Gastroesophageal sphincter (tissue), 3 donors: ENCODE data around the gene SHISA9.

Source experiments
- CTCF ChIP-seq, 4 experiments: fragments of 200-600 bp in 2 of 4; fragments of 450-650 bp in 2 of 4; sonication (generic) in 1 of 4; IDR thresholded peaks; one replicate each; pipeline ENCODE4 v1.5.1; 2017 to 2019; ENCODE audit warnings: antibody characterized with exemption in 4 of 4, mild to moderate bottlenecking in 2 of 4, moderate library complexity in 2 of 4
- POLR2A ChIP-seq, 2 donors: fragments of 450-650 bp; IDR thresholded peaks; one replicate each; pipeline ENCODE4 v1.6.1; 2017; ENCODE audit warnings: antibody characterized with exemption in 2 of 2, mild to moderate bottlenecking in 2 of 2, moderate library complexity in 1 of 2

DNA sequence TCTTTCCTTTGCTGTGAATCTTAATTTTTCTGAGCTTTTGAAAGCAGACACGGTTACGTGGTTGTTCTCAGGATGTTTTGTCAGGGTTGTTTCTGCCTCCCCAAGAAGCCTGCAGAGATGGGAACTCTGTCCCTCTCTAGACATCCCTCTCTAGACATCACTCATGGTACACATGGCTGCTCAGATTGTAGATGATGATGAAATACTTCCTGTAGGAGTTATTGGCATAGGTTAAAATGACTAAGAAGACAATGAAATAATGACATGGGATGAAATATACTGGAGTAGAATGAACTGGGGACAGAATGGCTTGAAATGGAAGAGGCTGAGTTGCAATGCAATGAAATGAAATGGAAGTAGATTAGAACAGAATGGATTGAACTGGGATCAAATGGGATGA lies 253.4 kb downstream of the SHISA9 start:
- no peak for TF ChIP-seq CTCF (IDR thresholded peaks at IDR 0.05)
- no peak for TF ChIP-seq POLR2A (IDR thresholded peaks at IDR 0.05)
